Measurements from ENCODE around the gene RPL10.

DNA sequence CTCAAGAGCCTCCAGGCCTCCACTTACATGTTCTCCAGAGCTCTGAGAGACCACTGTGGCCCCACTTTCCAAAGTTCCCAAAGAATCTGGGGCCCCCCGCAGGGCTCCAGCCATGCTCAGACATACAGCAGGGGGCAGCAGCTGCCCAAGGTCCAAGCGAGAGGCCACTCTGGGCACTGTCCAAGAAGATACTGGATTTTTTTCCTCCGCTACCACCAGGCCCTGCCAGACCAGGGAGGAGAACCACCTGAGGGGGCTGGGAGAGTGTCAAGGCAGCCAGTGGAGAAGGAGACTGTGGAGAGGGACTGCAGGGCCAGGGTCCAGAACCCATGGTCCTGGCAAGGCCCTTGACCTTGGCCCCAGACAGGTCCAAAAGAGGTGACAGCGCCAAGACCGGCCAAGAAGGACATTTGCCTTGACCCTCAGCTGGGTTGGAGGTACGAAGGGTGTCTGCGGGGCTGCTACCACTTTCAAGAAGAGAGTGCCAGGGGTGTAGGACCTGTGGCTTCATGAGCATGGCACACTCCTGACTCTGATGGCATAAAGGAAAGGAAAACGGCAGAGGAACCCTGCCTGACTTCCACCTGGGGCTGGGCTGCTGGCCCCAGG, 13.8 kb upstream of the RPL10 start:
- TF ChIP-seq, protein P1, sequence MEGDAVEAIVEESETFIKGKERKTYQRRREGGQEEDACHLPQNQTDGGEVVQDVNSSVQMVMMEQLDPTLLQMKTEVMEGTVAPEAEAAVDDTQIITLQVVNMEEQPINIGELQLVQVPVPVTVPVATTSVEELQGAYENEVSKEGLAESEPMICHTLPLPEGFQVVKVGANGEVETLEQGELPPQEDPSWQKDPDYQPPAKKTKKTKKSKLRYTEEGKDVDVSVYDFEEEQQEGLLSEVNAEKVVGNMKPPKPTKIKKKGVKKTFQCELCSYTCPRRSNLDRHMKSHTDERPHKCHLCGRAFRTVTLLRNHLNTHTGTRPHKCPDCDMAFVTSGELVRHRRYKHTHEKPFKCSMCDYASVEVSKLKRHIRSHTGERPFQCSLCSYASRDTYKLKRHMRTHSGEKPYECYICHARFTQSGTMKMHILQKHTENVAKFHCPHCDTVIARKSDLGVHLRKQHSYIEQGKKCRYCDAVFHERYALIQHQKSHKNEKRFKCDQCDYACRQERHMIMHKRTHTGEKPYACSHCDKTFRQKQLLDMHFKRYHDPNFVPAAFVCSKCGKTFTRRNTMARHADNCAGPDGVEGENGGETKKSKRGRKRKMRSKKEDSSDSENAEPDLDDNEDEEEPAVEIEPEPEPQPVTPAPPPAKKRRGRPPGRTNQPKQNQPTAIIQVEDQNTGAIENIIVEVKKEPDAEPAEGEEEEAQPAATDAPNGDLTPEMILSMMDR (conservative IDR thresholded peaks at IDR 0.05; ENCODE audit: low read depth, low read length), result no peak
- no peak for TF ChIP-seq EZH2 (IDR thresholded peaks at IDR 0.05; ENCODE audit: borderline replicate concordance, low read depth, low read length, poor library complexity, severe bottlenecking)

Measured in A673 (cell line).